ENCODE results near the gene BOLL. TPM values are rescaled to one million over a fixed set of nuclear protein-coding genes. Genes with fewer than 3 reads are reported as not detected.

The BOLL gene
- total RNA-seq, 3 donors from 2014 or later (not counting 1 experiment from before 2014, with no cell fraction given) = not detected

DNA sequence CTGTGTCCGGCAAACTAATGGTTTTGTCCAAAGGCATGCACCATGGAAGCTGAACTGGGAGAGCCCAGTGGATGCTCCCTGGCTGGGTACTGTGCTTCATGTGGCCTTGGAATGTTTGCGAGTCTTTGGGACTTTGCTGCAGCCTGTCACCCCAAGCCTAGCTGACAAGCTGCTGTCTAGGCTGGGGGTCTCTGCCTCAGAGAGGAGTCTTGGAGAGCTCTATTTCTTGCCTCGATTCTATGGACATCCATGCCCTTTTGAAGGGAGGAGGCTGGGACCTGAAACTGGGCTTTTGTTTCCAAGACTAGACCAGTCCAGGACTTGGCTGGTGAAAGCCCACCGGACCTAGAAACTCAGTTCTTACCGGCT lies 78.3 kb downstream of the BOLL start:
- no peak for ATAC-seq
- WGBS (ENCODE audit: insufficient coverage) = 79% methylated on average over 5 of the region's 5 CpGs
- intact Hi-C loops (cut with micrococcal nuclease) = loop anchor here (1.0 to 5.0 kb wide), 3 partner anchors 70 to 590 kb away; no protein-coding TSS in a partner anchor
- no peaks in the 10 kb centered on the region for H3K36me3 Mint-ChIP-seq
- H3K9me3 Mint-ChIP-seq = no peaks in the 10 kb centered on the region
- H3K4me1 ChIP-seq (ENCODE audit: control insufficient read depth, insufficient read depth, low read length) = peaks cover 21% of the 10 kb centered on the region
- H3K27me3 ChIP-seq (ENCODE audit: control insufficient read depth, insufficient read depth, low read length) = no peaks in the 10 kb centered on the region
- H3K27ac Mint-ChIP-seq = peak overlapping the region in 1 of 2 donors; percentile 92
- H3K36me3 ChIP-seq (ENCODE audit: control insufficient read depth, insufficient read depth, low read length) = peaks cover 7% of the 10 kb centered on the region
- peaks cover 5 to 10% of the 10 kb centered on the region in 2 donors for H3K27me3 Mint-ChIP-seq (ENCODE audit: low read depth in 2 of 2)
- DNase-seq = no peak
- H3K27ac ChIP-seq (ENCODE audit: low read length) = no peak overlapping the region
- peak overlapping the region; percentile 97 for H3K4me3 ChIP-seq (ENCODE audit: low read length)
- no peaks in the 10 kb centered on the region for H3K9me3 ChIP-seq (ENCODE audit: control insufficient read depth, insufficient read depth, low read length)
- no peak for TF ChIP-seq CTCF (IDR thresholded peaks at IDR 0.05)
- H3K4me3 Mint-ChIP-seq = peak overlapping the region; percentile 88
- H3K4me1 Mint-ChIP-seq = peaks cover 52 to 55% of the 10 kb centered on the region in 2 donors

- peak in 1 of 2 donors; percentile 36 for DNase-seq
- WGBS (ENCODE audit: insufficient coverage) = 22% methylated on average over 38 of the region's 38 CpGs
Observed at GRCh38 chr2:197705912-197706838, 78.9 kb downstream of the BOLL start.

DNA sequence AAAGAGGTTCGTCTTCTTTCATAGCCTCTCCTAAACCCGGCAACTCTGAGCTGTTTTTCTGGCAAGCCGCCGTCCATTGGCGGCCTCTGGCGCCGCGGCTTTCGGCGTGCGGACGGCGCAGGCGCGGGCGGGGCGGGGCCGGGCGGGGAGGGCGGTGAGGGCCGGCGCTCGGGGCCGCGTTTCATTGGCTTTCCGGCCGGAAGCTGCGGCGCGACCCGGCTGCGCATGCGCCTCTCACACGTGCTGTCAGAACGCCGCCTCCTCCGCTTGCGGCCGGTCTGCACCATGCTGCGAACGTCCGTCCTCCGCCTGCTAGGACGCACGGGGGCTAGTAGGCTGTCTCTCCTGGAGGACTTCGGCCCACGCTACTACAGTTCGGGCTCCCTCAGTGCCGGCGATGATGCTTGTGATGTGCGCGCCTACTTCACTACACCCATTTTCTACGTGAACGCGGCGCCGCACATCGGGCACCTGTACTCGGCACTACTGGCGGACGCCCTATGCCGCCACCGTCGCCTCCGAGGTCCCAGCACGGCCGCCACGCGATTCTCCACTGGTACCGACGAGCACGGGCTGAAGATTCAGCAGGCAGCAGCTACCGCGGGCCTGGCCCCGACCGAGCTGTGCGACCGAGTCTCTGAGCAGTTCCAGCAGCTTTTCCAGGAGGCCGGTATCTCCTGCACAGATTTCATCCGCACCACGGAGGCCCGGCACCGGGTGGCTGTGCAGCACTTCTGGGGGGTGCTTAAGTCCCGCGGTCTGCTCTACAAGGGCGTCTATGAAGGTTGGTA lies 79.8 kb downstream of the BOLL start, which contains the start of gene MARS2:
MARS2 (plus strand) TSS at position 249 of the 791 bp plus-strand sequence; CDS start at position 286, 37 bp downstream.
- TF ChIP-seq CTCF (IDR thresholded peaks at IDR 0.05) = no peak
- Mint-ChIP-seq H3K4me3 (peak within 1 kb of the TSS; percentile 88), H3K27me3 (ENCODE audit: low read depth in 2 of 2) (peaks cover 9 to 25% of the 10 kb centered on the region in 2 donors), H3K27ac (peak within 1 kb of the TSS; percentile 88 to 92), H3K36me3 (no peaks in the 10 kb centered on the region), H3K9me3 (no peaks in the 10 kb centered on the region), H3K4me1 (peaks cover 52 to 53% of the 10 kb centered on the region in 2 donors)
- no peaks in the 10 kb centered on the region for H3K27me3 ChIP-seq (ENCODE audit: control insufficient read depth, insufficient read depth, low read length)
- peak within 1 kb of the TSS; percentile 81 for H3K27ac ChIP-seq (ENCODE audit: low read length)
- H3K4me1 ChIP-seq (ENCODE audit: control insufficient read depth, insufficient read depth, low read length) = peaks cover 21% of the 10 kb centered on the region
- H3K9me3 ChIP-seq (ENCODE audit: control insufficient read depth, insufficient read depth, low read length) = no peaks in the 10 kb centered on the region
- intact Hi-C loops (cut with micrococcal nuclease) = loop anchor here (2.0 to 5.0 kb wide), 3 partner anchors 189 to 422 kb away; partner anchors contain the start of genes MOB4 and SF3B1
- DNase-seq = peak; percentile 89 to 98
- peak within 1 kb of the TSS; percentile 97 for H3K4me3 ChIP-seq (ENCODE audit: low read length)
- peak; percentile 86 to 94 (median 89) for ATAC-seq
- H3K36me3 ChIP-seq (ENCODE audit: control insufficient read depth, insufficient read depth, low read length) = peaks cover 5% of the 10 kb centered on the region
- WGBS (ENCODE audit: insufficient coverage) = under 1% methylated on average over 86 of the region's 86 CpGs

More at GRCh38 chr2:197705912-197706838, 78.9 kb downstream of the BOLL start:
- peak overlapping the region; percentile 88 for H3K4me3 Mint-ChIP-seq
- peak overlapping the region; percentile 88 to 92 for H3K27ac Mint-ChIP-seq
- Histone ChIP-seq H3K4me1 (ENCODE audit: control insufficient read depth, insufficient read depth, low read length) (peaks cover 21% of the 10 kb centered on the region), H3K27ac (ENCODE audit: low read length) (peak overlapping the region; percentile 62), H3K4me3 (ENCODE audit: low read length) (peak overlapping the region; percentile 97), H3K27me3 (ENCODE audit: control insufficient read depth, insufficient read depth, low read length) (no peaks in the 10 kb centered on the region), H3K9me3 (ENCODE audit: control insufficient read depth, insufficient read depth, low read length) (no peaks in the 10 kb centered on the region), H3K36me3 (ENCODE audit: control insufficient read depth, insufficient read depth, low read length) (peaks cover 5% of the 10 kb centered on the region)
- intact Hi-C loops (cut with micrococcal nuclease) = loop anchor here (2.0 to 5.0 kb wide), 4 partner anchors 189 to 591 kb away; partner anchors contain the start of genes MOB4 and SF3B1
- peaks cover 52 to 55% of the 10 kb centered on the region in 2 donors for H3K4me1 Mint-ChIP-seq
- no peak for TF ChIP-seq CTCF (IDR thresholded peaks at IDR 0.05)
- H3K27me3 Mint-ChIP-seq (ENCODE audit: low read depth in 2 of 2) = peaks cover 9 to 16% of the 10 kb centered on the region in 2 donors
- no peak for ATAC-seq
- H3K9me3 Mint-ChIP-seq = no peaks in the 10 kb centered on the region
- H3K36me3 Mint-ChIP-seq = no peaks in the 10 kb centered on the region
